Thyroid gland (tissue), 4 donors: ENCODE measurements around the gene KIF5C.

Experiments used
- POLR2A ChIP-seq, 2 donors: fragments of 450-650 bp; IDR thresholded peaks; one replicate each; pipeline ENCODE4 v1.6.1; 2017; ENCODE audit warnings: antibody characterized with exemption in 2 of 2, mild to moderate bottlenecking in 2 of 2, moderate library complexity in 1 of 2
- TF ChIP-seq, protein P1 (sequence below), 6 experiments: fragments of 200-600 bp in 3 of 6; fragments of 450-650 bp in 3 of 6; sonication (generic) in 3 of 6; IDR thresholded peaks; one replicate each; pipeline ENCODE4 v1.5.1; 2016 to 2019; ENCODE audit warnings: antibody characterized with exemption in 6 of 6, mild to moderate bottlenecking in 2 of 6, inconsistent platforms in 1 of 6, moderate library complexity in 1 of 6

DNA sequence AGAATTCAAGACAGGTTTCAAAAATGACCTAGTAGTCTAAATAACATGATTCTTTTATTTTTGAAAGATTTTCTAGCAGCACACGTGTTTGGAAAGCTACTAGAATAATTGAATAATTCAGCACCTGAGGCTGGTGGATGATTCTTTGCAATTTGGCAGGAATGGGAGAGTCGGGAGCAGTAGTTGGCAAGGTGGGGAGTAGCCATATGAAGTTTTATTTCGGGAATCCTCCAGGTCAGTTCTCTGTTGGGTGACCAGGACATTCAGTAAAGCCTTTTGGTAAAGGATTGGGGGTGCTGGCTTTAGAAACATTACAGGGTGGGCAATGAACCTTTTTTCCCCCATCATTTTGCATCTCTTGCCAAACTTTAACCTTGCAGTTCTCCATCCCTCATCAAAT is 88.4 kb downstream of the KIF5C start:
- TF ChIP-seq POLR2A (IDR thresholded peaks at IDR 0.05) = no peak
- TF ChIP-seq, protein P1, sequence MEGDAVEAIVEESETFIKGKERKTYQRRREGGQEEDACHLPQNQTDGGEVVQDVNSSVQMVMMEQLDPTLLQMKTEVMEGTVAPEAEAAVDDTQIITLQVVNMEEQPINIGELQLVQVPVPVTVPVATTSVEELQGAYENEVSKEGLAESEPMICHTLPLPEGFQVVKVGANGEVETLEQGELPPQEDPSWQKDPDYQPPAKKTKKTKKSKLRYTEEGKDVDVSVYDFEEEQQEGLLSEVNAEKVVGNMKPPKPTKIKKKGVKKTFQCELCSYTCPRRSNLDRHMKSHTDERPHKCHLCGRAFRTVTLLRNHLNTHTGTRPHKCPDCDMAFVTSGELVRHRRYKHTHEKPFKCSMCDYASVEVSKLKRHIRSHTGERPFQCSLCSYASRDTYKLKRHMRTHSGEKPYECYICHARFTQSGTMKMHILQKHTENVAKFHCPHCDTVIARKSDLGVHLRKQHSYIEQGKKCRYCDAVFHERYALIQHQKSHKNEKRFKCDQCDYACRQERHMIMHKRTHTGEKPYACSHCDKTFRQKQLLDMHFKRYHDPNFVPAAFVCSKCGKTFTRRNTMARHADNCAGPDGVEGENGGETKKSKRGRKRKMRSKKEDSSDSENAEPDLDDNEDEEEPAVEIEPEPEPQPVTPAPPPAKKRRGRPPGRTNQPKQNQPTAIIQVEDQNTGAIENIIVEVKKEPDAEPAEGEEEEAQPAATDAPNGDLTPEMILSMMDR (IDR thresholded peaks at IDR 0.05) = no peak
